ENCODE data around the gene CPA3. TPM values are rescaled to one million over a fixed set of nuclear protein-coding genes. Genes with fewer than 3 reads are reported as not detected.

The CPA3 gene
- total RNA-seq, 1 donor from 2014 or later, result 0.68 TPM

DNA sequence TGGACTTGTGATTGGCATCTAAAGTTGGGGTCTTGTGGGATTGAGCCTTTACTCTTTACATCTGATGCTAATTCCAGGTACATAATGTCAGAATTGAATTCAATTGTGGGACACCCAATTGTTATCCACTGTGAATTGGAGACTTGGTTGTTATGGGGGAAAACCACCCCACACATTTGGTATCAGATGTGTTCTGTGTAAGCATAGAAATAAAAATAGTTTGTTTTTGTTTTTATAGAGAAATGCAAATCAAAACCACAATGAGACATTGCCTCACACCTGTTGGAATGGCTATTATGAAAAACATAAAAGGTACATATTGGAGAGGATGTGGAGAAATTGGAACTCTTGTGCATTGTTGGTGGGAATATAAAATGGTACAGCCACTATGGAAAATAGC is 58.5 kb downstream of the CPA3 start:
- DNase-seq, result no peak

DNA sequence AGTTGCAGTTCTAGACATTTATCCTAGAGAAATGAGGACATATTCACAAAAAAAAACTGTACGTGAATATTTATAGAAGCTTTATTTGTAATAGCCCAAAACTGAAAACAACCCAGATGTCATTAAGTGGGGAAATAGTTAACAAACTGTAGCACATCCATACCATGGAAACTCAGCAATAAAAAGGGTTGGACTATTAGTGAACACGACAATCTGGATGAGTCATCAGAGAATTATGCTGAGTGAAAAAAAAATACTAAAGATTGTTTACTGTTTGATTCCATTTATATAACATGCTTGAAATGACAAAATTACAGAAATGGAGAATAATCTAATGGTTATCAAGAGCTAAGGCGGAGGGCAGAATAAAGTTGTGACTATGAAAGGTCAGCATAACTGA is 59.5 kb downstream of the CPA3 start:
- no peak for DNase-seq

DNA sequence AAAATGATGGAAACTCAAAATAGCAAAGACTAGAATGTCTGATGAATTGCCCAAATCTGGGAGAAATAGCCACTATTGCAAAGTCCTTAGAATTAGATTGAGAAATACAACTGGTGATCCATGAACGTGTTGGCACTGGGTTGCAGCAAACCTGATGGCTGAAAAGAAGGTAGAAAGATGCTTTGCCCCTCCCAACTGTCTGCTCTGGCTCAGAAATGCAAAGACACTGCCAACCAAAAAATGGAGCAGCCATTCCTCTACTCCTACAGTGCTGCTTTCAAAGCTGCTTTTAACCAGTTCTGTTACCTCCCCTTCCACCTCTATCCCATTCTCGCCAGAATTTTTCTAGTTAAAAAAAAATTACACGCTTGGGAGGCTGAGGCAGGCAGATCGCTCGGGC is 60.7 kb downstream of the CPA3 start:
- no peak for DNase-seq

DNA sequence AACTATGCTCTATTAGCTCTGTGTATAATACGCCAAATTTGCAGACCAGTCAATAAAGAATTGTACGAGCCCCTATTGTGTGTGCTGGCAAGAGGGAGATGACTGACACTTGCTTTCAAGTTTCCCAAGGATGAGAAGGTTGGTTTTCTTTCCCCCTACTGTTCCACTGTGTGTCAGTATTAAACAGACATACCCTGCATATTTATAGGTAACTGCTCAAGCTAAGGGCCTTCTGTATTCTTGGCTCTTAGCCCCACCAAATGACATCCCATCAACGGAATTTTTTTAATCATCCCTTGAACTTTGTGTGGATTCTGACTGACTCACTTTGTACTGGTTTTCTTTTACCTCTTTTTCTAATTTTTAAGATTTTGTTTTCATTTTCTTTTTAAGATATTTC is 65.7 kb downstream of the CPA3 start:
- no peak for DNase-seq

DNA sequence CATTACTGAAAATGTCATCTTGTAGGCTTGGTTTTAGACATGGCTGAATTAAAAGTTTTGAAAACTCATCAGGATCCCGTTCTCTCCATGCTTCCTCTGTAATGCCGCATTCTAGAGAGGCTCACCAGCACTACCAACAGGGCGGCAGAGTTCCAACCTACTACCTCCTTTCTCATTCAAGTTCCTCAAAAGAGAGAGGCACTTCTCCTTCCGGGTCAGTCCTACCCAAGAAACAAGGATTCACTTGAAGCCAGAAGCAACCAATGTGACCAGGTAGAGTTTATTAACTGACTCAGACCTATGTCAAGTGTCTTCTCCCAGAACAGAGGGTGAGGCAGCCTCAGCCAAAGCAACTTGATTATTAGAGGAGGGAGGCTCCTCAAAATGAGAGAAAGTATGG is 66.5 kb downstream of the CPA3 start:
- DNase-seq, result no peak

DNA sequence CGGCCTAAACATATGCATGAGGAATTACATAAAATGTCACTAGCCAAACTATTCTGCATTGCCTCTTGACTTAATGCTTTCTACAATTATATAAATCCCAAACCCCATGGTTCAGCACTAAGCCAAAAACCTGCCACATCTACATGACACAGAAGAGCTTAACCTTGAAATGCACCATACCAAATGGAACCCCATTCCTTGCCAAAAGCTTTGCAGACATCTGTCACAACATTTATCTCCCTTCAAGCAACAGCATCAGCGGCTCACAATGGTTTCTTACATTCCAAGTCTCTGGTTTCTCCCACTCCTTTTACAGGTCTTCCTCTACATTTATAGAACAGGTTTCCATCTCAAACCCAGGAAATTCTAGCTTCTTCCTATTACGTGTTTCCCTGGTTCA is 67.9 kb downstream of the CPA3 start:
- DNase-seq, result no peak

DNA sequence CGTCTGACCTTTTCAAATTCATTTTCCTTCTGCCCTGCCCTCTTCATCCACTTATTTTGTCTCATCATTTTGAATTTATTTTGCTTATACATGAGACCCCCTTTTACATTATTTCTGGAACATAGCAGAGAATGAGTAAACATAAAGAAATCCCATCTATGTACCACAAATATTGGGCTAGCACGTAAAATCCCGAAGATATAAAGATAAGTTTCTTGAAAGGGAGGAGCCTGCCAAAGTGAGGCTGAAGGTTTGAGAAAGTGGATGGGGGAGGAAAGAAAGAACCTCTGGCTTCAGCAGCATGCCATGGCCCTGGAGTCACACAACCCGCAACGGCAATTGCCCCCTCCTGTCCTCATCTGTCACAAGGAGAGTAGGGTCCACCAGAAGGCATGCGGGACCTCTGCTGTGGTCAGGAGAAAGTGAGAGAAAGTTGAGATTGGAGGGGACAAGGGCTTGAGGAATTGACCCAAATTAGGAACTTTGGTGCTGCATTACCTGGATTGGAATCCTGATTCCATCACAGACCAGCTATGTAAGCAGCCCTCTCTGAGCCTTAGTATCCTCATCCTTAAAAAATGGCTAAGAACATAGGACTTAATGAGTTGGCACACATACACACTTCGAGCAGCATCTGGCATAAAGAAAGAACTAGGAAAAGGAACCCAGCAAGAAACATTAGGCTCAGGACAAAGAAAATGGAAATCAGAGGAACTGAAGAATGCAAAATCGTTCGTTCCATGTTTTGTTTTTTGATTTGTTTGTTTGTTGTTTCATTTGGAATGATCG is 72.6 kb downstream of the CPA3 start:
- DNase-seq, result no peak

DNA sequence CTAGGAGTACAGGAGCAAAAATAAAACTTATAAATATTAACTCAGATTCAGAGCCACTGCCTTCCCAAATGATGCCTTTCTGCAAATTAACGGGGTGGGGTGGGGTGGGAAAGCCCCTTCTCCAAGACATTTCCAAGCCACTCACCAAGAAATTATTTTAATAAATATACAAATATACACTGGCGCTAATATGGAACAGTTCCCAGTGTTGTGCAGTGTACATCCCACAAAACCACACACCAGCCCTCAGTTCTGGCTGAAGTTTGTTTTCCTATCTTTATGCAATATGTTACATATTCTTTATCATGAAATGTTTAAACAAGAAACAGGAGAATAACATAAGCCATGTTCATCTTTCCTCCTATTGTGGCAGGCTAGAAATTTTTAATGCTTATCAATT is 73.2 kb downstream of the CPA3 start:
- DNase-seq, result no peak

DNA sequence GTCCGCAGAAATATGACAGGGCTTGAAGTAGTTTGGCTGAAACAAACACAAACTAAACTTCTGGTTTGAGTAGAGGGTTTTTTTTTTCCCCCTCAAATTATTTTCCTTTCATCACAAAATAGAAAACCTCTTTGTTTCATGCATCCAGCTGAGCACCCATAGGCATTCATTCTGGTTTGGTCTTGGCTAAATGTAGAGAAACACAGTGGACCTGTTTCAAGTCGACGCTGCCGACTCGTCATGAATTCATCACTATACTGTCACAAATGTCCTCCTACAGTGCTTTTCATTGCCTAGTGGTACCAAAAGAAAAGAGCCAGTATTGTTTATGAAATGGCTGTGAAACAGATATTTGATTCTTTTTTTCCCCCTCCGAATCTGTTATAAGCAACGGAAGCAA is 73.8 kb downstream of the CPA3 start:
- DNase-seq, result no peak

DNA sequence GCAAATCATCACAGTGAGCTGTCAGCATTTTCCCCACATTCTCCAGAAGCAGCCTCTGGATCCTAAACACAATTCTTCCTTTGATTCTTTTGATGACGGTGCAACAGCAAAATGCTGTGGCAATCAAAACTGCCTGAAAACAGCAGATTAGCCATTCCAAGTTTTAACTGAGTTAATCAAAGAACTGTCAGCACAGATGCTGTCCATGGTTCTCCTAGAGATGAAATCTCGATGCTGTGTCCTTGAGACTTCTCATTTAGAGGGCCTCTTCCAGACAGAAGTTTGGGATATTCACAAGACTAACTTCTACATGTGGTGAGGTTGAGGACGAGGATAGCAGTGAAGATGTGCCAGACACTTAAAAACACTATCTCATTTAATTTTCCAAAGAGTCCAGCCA is 75.9 kb downstream of the CPA3 start:
- DNase-seq, result no peak

DNA sequence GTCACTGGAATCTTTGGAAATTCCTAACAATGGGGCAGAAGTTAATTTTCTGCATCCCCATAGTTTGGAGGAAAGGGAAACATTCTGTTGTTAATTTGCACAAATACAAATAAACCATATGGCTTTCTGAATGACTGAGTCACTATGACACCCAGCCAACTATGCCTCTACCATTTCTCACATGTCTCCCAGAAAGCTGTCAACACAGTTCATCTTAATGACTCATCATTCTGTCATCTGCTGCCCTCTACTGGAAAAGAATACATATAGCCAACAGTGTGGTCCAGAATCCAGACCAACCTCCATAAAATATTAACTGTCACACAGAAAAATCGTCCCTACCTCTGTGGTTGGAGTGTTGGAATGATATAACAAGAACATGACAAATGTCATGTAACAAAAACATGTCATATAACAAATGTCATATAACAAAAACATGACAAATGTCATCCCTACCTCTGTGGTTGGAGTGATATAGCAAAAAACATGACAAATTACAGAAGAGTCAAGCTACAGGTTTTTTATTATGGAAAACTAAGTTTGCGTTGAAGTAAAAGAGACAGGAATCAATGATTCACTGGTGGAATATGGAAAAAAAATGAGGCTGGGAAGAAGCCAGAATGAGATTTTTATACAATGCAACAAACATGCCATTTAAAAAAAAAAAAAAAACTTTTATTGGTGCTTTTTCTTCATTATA is 78.6 kb downstream of the CPA3 start:
- peak; percentile 87 for DNase-seq

DNA sequence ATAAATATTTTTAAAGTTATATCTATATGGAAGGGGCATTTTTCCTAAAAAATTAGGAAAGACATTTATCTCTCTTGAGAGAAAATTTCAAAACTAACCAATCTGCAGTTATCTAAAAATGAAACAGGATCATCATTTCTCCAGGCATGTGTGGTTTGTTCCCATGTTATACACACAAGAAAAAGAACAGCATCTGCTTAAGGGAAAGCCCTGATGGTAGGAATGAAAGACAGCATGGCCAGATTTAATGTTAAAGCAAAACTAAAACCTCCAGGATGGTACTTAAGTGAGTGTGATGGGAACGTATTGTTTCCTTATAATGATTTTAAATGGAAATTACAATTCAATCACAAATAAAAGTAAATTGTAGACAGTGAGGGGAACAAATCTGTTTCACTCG is 80.0 kb downstream of the CPA3 start:
- DNase-seq, result no peak

Other genes starting within 250 kb of the CPA3 start
- gene AGTR1, start 167.4 kb upstream of the CPA3 start, total RNA-seq, result under 0.01 TPM in 1 of 2 replicates, not detected in the other
- gene CPB1, start 37.5 kb upstream of the CPA3 start, total RNA-seq, result not detected in 2 replicates
- gene GYG1, start 126.2 kb downstream of the CPA3 start, total RNA-seq, result 38.6 and 48.0 TPM in 2 replicates
- 26.7 and 30.9 TPM in 2 replicates for gene HLTF, start 221.2 kb downstream of the CPA3 start, total RNA-seq